Right cardiac atrium (tissue), 5 donors: ENCODE measurements around the gene ADH1B. TPM values are rescaled to one million over a fixed set of nuclear protein-coding genes. Genes with fewer than 3 reads are reported as not detected.

Source experiments
- ATAC-seq, 2 donors: fragments of 200-7000 bp; cut with Tn5 transposase; one replicate each; pipeline versions ENCODE4 v1.8.0 to v1.9.1; 2020; ENCODE audit warnings: moderate library complexity in 2 of 2, mild to moderate bottlenecking in 1 of 2
- DNase-seq, 3 donors: peaks; one replicate each; pipeline ENCODE4 v3.0.0-alpha.2; 2020
- H3K27ac ChIP-seq: one replicate; pipeline ENCODE4 v1.5.1; 2013; ENCODE audit warnings: mild to moderate bottlenecking, low read length, control low read depth, moderate library complexity
- H3K27me3 ChIP-seq: one replicate; pipeline ENCODE4 v1.6.1; 2013; ENCODE audit not compliant: control insufficient read depth, insufficient read depth
- H3K4me1 ChIP-seq: one replicate; pipeline ENCODE4 v1.6.1; 2013; ENCODE audit warnings: low read length; ENCODE audit not compliant: control insufficient read depth, insufficient read depth
- H3K4me3 ChIP-seq: one replicate; pipeline ENCODE4 v1.5.1; 2013; ENCODE audit warnings: low read length, control low read depth
- H3K9me3 ChIP-seq: one replicate; pipeline ENCODE4 v1.6.1; 2013; ENCODE audit warnings: low read length; ENCODE audit not compliant: control insufficient read depth
- WGBS: extraction: QIAGEN DNeasy Blood & Tissue Kit; methylation state at CpG from one replicate; pipeline ENCODE4 v1.1.7; 2013; 5-methylcytosine and 5-hydroxymethylcytosine counted together
- intact Hi-C, 4 donors: fragments of 100-400 bp; cut with DNase I; formaldehyde crosslinking; loops; one replicate each; pipeline versions ENCODE4 v1.11.0 to v1.14.0; 2022 to 2023
- polyA plus RNA-seq: library from polyadenylated mRNA; stranded (reverse); fragments of 200-250 nt; gene quantifications from one replicate; pipeline ENCODE4 v1.2.3, GENCODE V29; 2013
- total RNA-seq, 4 donors: library from RNA; stranded (reverse); fragmentation: NEBNext Ultra II Directional; extraction: Animal tissue kit (Norgen Biotek cat#: 25700); gene quantifications; one replicate each; pipeline ENCODE4 v1.2.1, GENCODE V29; 2021
- donor health status: healthy with polysubstance abuse.
- donor health status: DM: no; HTN: yes; CAD: no.
- donor health status: DM: no; HTN: no; CAD: no.
- donor health status: DM: no; HTN: yes; CAD: no; lungs with severe emphysema.
- donor health status: DM: yes; HTN: yes; CAD: no.

The ADH1B gene
- total and polyA plus RNA-seq, 5 donors, result 164 to 343 (median 243) TPM

DNA sequence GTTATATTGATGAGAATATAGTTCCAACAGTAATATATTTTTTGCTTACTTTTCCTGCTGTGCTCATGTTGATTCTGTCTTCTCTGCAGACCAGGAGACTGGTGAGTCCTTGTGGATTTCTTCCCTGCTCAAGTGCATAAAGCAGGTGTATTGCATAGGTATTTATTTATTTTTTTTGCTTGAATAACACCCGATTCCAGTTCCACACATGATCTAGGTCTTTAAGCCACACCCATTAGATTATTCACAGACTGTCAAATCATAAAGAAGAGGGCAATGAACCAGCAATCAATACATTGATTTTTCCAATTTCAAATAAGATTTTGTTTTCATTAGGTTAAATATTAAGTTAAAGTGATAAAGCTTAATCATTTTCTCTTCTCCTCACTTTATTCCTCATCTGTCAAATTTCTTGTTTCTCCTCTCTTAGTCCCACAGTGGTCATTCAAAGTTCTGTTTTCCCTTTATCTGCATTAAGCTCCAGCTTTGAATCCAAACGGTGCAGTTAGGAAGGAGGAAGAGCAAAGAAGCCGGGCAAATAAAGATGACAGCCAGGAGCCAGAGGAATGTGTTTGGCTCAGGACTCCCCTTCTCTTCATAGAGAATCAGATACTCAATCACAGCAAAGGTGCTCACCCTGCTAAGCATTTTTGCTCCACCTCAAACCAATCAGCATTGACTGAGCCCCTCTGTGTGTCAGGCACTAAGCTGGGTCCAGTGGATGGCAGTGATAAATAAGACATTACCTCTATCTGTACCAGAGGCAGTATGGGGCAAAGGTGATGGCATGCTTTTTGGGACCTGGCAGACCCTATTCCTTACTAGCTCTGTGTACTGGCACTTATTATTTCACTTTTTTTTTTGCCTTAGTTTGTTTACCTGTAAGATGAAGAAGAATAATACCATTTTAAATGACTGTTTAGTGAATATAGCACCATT lies 30.1 kb downstream of the ADH1B start, which contains the start of gene ADH1A:
ADH1A (minus strand) TSS at position 138 of the 939 bp plus-strand sequence; CDS start at position 67, 71 bp downstream.
- 60% methylated on average over 3 of the region's 3 CpGs for WGBS

DNA sequence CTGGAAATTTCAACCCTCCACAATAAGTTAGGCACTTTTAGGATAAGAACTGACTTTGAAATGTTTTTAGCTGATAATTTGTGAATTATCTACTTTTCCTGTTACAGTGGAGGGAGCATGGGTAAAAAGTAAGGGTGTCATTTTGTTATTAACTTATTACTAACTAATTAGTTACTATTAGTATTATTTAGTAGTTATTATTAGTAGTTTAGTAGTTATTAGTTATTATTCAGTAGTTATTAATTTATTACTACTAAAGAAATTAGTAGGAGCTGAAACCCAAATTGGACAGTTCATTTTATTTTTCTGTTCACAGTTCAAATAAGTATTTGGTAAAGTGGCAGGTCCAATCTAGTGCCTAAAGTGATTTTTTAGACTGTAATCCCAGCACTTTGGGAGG lies 35.8 kb downstream of the ADH1B start:
- H3K4me3 ChIP-seq, result no peak overlapping the region
- intact Hi-C loops, result no loop called here
- ATAC-seq (no peak), DNase-seq (no peak)
- H3K4me1 ChIP-seq, result no peaks in the 10 kb centered on the region
- no peaks in the 10 kb centered on the region for H3K9me3 ChIP-seq
- H3K27ac ChIP-seq, result no peak overlapping the region
- no peaks in the 10 kb centered on the region for H3K27me3 ChIP-seq

More for the DNA sequence above, 30.1 kb downstream of the ADH1B start, which contains the start of gene ADH1A:
- ATAC-seq, result no peak
- no peak within 1 kb of the TSS for H3K27ac ChIP-seq
- intact Hi-C loops, result no loop called here
- no peaks in the 10 kb centered on the region for H3K9me3 ChIP-seq
- no peak within 1 kb of the TSS for H3K4me3 ChIP-seq
- H3K27me3 ChIP-seq, result no peaks in the 10 kb centered on the region
- no peak for DNase-seq
- no peaks in the 10 kb centered on the region for H3K4me1 ChIP-seq

DNA sequence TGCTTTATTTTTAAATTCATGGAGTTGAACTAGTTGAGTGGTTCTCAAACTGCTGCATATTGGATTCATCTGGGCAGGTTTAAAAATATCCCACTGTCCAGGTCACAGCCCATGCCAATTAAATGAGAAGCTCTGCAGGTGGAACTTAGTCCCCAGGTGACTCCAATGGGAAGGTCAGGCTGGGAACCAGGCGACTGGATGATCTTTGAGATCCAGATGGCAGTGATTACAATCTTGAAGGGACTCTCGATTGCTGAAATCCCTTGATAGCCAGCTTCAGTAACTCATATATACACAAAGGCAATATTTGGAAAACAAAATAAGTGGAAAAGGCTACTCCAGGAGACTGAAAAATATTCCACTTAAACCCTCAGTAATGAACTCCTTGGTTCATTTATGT lies 38.5 kb downstream of the ADH1B start:
- Histone ChIP-seq H3K27me3 (no peaks in the 10 kb centered on the region), H3K4me1 (no peaks in the 10 kb centered on the region), H3K9me3 (no peaks in the 10 kb centered on the region), H3K4me3 (no peak overlapping the region), H3K27ac (no peak overlapping the region)
- intact Hi-C loops, result no loop called here
- WGBS, result 82% methylated on average over 2 of the region's 2 CpGs
- DNase-seq (no peak), ATAC-seq (no peak)

DNA sequence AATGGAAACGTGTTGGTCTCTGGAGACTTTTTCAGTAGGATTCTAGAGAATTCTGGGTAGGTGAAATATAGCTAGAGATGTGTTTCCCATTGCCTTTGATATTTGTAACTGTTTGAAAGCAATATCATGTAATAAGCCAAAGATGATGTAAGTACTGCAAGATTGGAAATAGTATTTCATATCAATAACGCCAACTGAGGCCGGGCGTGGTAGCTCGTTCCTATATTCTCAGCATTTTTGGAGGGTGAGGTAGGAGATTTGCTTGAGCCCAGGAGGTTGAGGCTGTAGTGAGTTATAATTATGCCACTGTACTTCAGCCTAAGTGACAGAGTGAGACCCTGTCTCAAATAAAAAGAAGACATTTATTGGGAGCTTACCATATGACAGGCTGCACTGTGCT lies 39.9 kb downstream of the ADH1B start:
- H3K27ac ChIP-seq, result no peak overlapping the region
- no peak for ATAC-seq
- no peaks in the 10 kb centered on the region for H3K4me1 ChIP-seq
- WGBS, result 84% methylated on average over 5 of the region's 5 CpGs
- H3K27me3 ChIP-seq, result no peaks in the 10 kb centered on the region
- intact Hi-C loops, result no loop called here
- no peak for DNase-seq
- H3K9me3 ChIP-seq, result no peaks in the 10 kb centered on the region
- H3K4me3 ChIP-seq, result no peak overlapping the region

DNA sequence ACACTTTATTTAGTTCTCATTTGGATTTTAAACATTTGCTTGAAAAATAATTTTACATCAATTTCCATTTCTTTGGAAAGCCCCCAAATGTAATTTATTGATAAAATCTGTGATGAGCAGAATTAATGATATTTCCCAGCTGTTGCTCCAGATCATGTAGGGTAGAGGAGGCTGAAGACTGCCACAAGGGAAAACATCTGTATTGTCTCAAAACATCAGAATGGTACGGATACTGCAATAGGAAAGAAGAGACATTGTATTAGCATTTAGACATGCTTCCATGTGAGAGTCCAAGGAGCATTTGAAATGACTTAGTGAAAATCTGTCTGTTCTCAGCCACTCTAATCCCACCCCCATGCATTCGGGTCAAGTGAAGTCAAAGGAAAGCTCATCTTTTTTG lies 44.8 kb downstream of the ADH1B start:
- Histone ChIP-seq H3K4me1 (no peaks in the 10 kb centered on the region), H3K27me3 (no peaks in the 10 kb centered on the region), H3K27ac (no peak overlapping the region), H3K4me3 (no peak overlapping the region), H3K9me3 (no peaks in the 10 kb centered on the region)
- 62% methylated on average over 2 of the region's 2 CpGs for WGBS
- intact Hi-C loops, result no loop called here
- ATAC-seq (no peak), DNase-seq (no peak)

DNA sequence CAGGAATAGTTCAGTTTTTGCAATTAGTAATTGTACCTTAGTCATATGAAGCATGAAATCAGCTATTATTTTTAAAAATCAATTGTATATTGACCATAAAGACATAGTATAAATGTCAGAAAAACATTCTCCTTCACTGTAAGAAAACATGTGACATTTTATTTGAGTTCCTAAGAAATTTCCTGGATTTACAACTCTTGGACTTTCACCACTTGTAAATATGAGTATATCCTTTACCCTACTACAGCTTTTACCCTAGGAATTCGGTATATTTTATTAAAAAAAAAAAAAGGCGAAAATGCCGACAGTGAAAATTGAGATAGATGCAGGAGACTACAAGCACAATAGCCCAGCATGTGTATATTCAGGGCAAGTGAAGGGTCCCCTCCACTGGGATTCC lies 45.3 kb downstream of the ADH1B start:
- Histone ChIP-seq H3K4me3 (no peak overlapping the region), H3K4me1 (no peaks in the 10 kb centered on the region), H3K27me3 (no peaks in the 10 kb centered on the region), H3K27ac (no peak overlapping the region), H3K9me3 (no peaks in the 10 kb centered on the region)
- intact Hi-C loops, result no loop called here
- WGBS, result 85% methylated on average over 3 of the region's 3 CpGs
- DNase-seq (no peak), ATAC-seq (no peak)

DNA sequence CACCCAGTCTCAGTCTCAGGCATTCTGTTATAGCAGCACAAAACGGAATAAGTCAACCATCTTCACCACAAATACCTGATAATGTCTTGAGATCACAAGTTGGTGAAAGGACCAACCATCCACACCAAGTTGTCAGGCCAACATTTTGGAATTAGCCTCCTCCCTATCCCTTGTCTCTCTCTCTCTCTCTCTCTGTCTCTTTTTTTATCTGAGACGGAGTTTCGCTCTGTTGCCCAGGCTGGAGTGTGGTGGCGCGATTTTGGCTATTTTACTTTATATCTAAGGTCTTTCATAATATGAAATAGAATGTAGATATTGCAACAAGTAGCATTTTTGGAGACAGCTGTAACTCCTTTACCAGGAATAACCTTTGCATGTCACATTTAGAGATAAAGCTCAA lies 46.2 kb downstream of the ADH1B start:
- no peak overlapping the region for H3K27ac ChIP-seq
- H3K9me3 ChIP-seq, result no peaks in the 10 kb centered on the region

DNA sequence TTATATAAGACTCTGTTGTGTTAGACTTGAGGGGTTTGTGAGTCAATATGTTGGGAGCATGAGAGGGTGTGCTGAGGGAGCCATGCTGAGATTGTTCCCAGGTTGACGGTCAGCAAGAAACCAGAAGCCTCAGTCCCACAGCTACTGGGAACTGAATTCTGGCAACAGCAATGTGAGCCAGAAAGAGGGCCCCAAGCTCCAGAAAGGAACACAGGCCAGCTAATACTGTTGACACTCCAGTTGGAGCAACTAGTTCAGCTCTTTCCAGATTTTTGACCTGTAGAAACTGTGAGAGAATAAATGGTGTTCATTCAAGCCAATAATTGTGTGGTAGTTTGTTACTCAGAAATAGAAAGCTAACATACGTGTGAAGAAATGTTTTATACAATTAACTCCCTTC lies 47.5 kb downstream of the ADH1B start:
- H3K27ac ChIP-seq, result no peak overlapping the region
- H3K27me3 ChIP-seq, result no peaks in the 10 kb centered on the region
- no peaks in the 10 kb centered on the region for H3K4me1 ChIP-seq
- WGBS, result 58% methylated on average over 2 of the region's 2 CpGs
- ATAC-seq (peak in 1 of 2 donors; percentile 87), DNase-seq (peak in 1 of 3 donors; percentile 53)
- no peak overlapping the region for H3K4me3 ChIP-seq
- no peaks in the 10 kb centered on the region for H3K9me3 ChIP-seq
- intact Hi-C loops, result no loop called here

More for the DNA sequence above, 46.2 kb downstream of the ADH1B start:
- Histone ChIP-seq H3K4me1 (no peaks in the 10 kb centered on the region), H3K4me3 (no peak overlapping the region), H3K27me3 (no peaks in the 10 kb centered on the region)
- no peak for ATAC-seq
- 86% methylated on average over 5 of the region's 5 CpGs for WGBS
- intact Hi-C loops, result no loop called here
- DNase-seq, result no peak

DNA sequence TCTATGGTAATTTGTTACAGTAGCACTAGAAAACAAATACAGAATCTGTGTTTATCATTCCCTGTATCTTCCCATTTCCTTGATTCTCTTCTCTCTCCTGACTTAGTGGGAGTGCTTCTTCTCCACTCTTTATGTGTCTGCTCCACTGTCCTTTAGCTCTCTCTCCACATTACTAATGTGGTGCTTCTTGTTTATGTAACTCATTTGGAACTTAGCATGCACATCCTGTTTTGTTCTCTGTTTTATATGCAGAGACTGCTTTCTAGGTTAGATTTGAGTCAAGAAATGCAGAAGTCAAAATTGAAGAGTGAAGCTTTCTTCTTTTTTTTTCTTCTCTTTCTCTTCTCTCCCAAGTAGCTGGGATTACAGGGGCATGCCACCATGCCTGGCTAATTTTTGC lies 56.3 kb downstream of the ADH1B start:
- Histone ChIP-seq H3K27ac (no peak overlapping the region), H3K27me3 (no peaks in the 10 kb centered on the region), H3K4me1 (no peaks in the 10 kb centered on the region), H3K4me3 (no peak overlapping the region), H3K9me3 (no peaks in the 10 kb centered on the region)
- no peak for DNase-seq
- intact Hi-C loops, result no loop called here
- no peak for ATAC-seq
